ENCODE measurements around the gene CEP112.

DNA sequence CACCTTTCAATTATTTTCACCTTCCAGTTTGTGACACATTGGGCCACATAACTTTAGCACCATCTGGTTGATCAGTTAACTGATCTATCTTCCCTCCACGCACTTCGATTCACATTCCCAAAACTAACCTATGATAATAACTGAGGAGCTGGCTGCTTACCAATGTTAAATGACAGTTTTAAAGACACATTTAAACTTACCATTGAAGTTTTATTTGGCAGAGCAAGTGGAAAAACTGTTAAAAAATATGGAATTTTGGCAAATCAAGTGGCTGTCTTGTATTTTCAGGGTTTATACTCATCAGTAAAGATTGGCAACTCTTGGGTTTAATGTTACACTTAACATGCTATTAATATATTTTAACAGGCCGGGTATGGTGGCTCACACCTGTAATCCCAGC is 42.7 kb upstream of the CEP112 start:
- TF ChIP-seq CBX8 (IDR thresholded peaks at IDR 0.05; ENCODE audit: borderline replicate concordance, extremely low read depth, low read depth, low read length, poor library complexity, severe bottlenecking) = no peak
- no peak for TF ChIP-seq CTCF (IDR thresholded peaks at IDR 0.05 in 2 of 3, conservative IDR thresholded peaks at IDR 0.05 in 1 of 3; ENCODE audit: insufficient read depth in 2 of 3, low read depth in 1 of 3, low read length in 3 of 3)
- TF ChIP-seq POLR2A (conservative IDR thresholded peaks at IDR 0.05) = no peak
- TF ChIP-seq CBX2 (IDR thresholded peaks at IDR 0.05; ENCODE audit: insufficient read depth, low read length, poor library complexity, severe bottlenecking) = no peak
- TF ChIP-seq TAF1 (IDR thresholded peaks at IDR 0.05; ENCODE audit: control insufficient read depth, extremely low read depth, insufficient read depth, low read length, severe bottlenecking) = no peak
- TF ChIP-seq SP2 (IDR thresholded peaks at IDR 0.05; ENCODE audit: extremely low read depth, low read depth, low read length, poor library complexity, severe bottlenecking) = no peak
- no peak for TF ChIP-seq FOXA1 (IDR thresholded peaks at IDR 0.05; ENCODE audit: borderline replicate concordance)
- TF ChIP-seq LARP7 (IDR thresholded peaks at IDR 0.05) = no peak
- TF ChIP-seq, protein P1, sequence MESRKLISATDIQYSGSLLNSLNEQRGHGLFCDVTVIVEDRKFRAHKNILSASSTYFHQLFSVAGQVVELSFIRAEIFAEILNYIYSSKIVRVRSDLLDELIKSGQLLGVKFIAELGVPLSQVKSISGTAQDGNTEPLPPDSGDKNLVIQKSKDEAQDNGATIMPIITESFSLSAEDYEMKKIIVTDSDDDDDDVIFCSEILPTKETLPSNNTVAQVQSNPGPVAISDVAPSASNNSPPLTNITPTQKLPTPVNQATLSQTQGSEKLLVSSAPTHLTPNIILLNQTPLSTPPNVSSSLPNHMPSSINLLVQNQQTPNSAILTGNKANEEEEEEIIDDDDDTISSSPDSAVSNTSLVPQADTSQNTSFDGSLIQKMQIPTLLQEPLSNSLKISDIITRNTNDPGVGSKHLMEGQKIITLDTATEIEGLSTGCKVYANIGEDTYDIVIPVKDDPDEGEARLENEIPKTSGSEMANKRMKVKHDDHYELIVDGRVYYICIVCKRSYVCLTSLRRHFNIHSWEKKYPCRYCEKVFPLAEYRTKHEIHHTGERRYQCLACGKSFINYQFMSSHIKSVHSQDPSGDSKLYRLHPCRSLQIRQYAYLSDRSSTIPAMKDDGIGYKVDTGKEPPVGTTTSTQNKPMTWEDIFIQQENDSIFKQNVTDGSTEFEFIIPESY (CRISPR knock-in tag; IDR thresholded peaks at IDR 0.05) = no peak
- TF ChIP-seq ZNF175 (CRISPR knock-in tag; IDR thresholded peaks at IDR 0.05; ENCODE audit: low read depth) = no peak
- no peak for TF ChIP-seq RUNX1 (IDR thresholded peaks at IDR 0.05; ENCODE audit: low read depth)
- TF ChIP-seq, protein P2, sequence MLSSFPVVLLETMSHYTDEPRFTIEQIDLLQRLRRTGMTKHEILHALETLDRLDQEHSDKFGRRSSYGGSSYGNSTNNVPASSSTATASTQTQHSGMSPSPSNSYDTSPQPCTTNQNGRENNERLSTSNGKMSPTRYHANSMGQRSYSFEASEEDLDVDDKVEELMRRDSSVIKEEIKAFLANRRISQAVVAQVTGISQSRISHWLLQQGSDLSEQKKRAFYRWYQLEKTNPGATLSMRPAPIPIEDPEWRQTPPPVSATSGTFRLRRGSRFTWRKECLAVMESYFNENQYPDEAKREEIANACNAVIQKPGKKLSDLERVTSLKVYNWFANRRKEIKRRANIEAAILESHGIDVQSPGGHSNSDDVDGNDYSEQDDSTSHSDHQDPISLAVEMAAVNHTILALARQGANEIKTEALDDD (IDR thresholded peaks at IDR 0.05) = no peak
- no peak for TF ChIP-seq EP300 (IDR thresholded peaks at IDR 0.05; ENCODE audit: low read length)
- no peak for TF ChIP-seq NCOA4 (IDR thresholded peaks at IDR 0.05; ENCODE audit: partially characterized antibody)
